NCI-H345 treated with DMSO at 0.1 percent for 48 hours (cell line): ENCODE measurements around the gene SHISA8.

Experiments used
- DNase-seq: peaks from one replicate; lab custom pipeline; 2025; ENCODE audit not compliant: unreplicated experiment; lab: John Stamatoyannopoulos, UW

SHISA8 gene

GRCh38 chr22:41862530-41863266 lies 52.2 kb downstream of the SHISA8 start:
- DNase-seq: no peak

GRCh38 chr22:41862160-41862529 lies 52.7 kb downstream of the SHISA8 start:
- DNase-seq: no peak
